ENCODE measurements around the gene ORAI3. TPM values are rescaled to one million over a fixed set of nuclear protein-coding genes. Genes with fewer than 3 reads are reported as not detected.

Gene ORAI3
- total and polyA plus RNA-seq, 2 experiments from 2014 or later = 52.5 to 54.0 TPM

DNA sequence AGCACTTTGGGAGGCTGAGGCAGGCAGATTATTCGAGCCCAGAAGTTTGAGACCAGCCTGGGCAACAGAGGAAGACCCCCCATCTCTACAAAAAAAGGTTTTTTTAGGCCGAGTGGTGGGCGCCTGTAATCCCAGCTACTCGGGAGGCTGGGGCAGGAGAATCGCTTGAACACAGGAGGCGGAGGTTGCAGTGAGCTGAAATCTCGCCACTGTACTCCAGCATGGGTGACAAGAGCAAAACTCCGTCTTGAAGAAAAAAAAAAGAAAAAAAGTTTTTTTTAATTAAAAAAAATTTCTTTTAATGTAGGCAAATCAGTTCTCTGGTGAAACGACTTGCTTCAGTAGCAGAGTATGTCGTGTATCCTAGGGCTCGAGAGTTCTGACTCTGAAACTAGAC is 47.1 kb downstream of the ORAI3 start:
- H3K27me3 ChIP-seq = peaks cover 4% of the 10 kb centered on the region
- H3K4me1 ChIP-seq (ENCODE audit: insufficient read depth) = peaks cover 26% of the 10 kb centered on the region
- WGBS (ENCODE audit: low lambda C conversion rate, missing lambda C conversion rate) = 91% methylated on average over 11 of the region's 11 CpGs
- H2AFZ ChIP-seq = no peak overlapping the region
- no peaks in the 10 kb centered on the region for H3K9me2 ChIP-seq (replicated peaks; ENCODE audit: insufficient read depth)
- H4K20me1 ChIP-seq (ENCODE audit: insufficient read depth, poor library complexity, severe bottlenecking) = no peaks in the 10 kb centered on the region
- H3K4me2 ChIP-seq = peak overlapping the region; percentile 96
- TF ChIP-seq, protein P1, sequence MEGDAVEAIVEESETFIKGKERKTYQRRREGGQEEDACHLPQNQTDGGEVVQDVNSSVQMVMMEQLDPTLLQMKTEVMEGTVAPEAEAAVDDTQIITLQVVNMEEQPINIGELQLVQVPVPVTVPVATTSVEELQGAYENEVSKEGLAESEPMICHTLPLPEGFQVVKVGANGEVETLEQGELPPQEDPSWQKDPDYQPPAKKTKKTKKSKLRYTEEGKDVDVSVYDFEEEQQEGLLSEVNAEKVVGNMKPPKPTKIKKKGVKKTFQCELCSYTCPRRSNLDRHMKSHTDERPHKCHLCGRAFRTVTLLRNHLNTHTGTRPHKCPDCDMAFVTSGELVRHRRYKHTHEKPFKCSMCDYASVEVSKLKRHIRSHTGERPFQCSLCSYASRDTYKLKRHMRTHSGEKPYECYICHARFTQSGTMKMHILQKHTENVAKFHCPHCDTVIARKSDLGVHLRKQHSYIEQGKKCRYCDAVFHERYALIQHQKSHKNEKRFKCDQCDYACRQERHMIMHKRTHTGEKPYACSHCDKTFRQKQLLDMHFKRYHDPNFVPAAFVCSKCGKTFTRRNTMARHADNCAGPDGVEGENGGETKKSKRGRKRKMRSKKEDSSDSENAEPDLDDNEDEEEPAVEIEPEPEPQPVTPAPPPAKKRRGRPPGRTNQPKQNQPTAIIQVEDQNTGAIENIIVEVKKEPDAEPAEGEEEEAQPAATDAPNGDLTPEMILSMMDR (IDR thresholded peaks at IDR 0.05; ENCODE audit: poor library complexity) = no peak
- TF ChIP-seq EZH2phosphoT487 (IDR thresholded peaks at IDR 0.05; ENCODE audit: low read depth, severe bottlenecking, unreplicated experiment) = no peak
- TF ChIP-seq EZH2 (IDR thresholded peaks at IDR 0.05; ENCODE audit: borderline replicate concordance) = no peak
- H3K4me3 ChIP-seq = no peak overlapping the region
- H3K27ac ChIP-seq = peak overlapping the region; percentile 90
- no peaks in the 10 kb centered on the region for H3K36me3 ChIP-seq (replicated peaks; ENCODE audit: insufficient read depth, low read depth)
- H3K79me2 ChIP-seq = no peaks in the 10 kb centered on the region
- DNase-seq (ENCODE audit: low spot score) = no peak
- H3K9me3 ChIP-seq (ENCODE audit: low read depth) = no peaks in the 10 kb centered on the region

DNA sequence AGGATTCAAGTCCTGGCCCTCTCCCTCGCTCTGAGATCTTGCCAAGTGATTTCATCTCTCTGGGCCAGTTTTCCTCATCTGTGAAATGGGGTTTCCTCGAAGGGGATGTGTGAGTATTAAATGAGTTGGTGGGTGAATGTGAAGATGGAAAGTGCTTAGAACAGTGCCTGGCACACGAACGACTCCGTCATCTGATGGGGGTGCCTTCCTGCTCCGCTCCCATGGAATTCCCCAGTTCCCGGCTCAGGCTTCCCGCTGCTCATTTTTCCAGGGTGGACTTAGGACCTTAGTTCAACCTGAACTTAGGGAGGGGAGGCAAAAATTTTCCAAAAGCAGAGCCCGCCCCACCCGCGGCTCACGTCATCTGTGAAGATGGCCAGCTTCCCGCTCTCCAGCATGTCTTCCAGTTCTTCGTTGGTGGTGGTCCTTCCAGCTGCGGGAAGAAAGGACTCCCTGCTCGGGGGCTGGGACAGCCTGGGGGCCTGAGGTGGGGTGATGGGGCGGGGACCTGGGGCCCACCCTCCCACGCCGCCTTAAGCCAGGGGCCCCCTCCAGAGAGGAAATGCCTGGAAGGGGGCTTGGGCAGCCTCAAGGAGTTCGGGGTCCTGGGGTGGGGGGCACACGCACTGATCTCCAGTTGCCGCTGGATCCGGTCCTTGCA is 47.6 kb downstream of the ORAI3 start:
- peak; percentile 64 for DNase-seq (ENCODE audit: low spot score)
- TF ChIP-seq EZH2 (IDR thresholded peaks at IDR 0.05; ENCODE audit: borderline replicate concordance) (no peak), EZH2phosphoT487 (IDR thresholded peaks at IDR 0.05; ENCODE audit: low read depth, severe bottlenecking, unreplicated experiment) (no peak)
- TF ChIP-seq, protein P1 (IDR thresholded peaks at IDR 0.05; ENCODE audit: poor library complexity) = no peak
- H2AFZ ChIP-seq = peak overlapping the region; percentile 20
- H3K36me3 ChIP-seq (replicated peaks; ENCODE audit: insufficient read depth, low read depth) = no peaks in the 10 kb centered on the region
- no peaks in the 10 kb centered on the region for H3K9me3 ChIP-seq (ENCODE audit: low read depth)
- WGBS (ENCODE audit: low lambda C conversion rate, missing lambda C conversion rate) = 35% methylated on average over 18 of the region's 23 CpGs
- peak overlapping the region; percentile 90 for H3K27ac ChIP-seq
- peak overlapping the region; percentile 47 for H3K4me3 ChIP-seq
- H3K4me1 ChIP-seq (ENCODE audit: insufficient read depth) = peaks cover 26% of the 10 kb centered on the region
- H3K4me2 ChIP-seq = peak overlapping the region; percentile 96
- no peaks in the 10 kb centered on the region for H3K79me2 ChIP-seq
- no peaks in the 10 kb centered on the region for H3K9me2 ChIP-seq (replicated peaks; ENCODE audit: insufficient read depth)
- H4K20me1 ChIP-seq (ENCODE audit: insufficient read depth, poor library complexity, severe bottlenecking) = no peaks in the 10 kb centered on the region
- H3K27me3 ChIP-seq = peaks cover 4% of the 10 kb centered on the region

- no peaks in the 10 kb centered on the region for H3K9me2 ChIP-seq (replicated peaks; ENCODE audit: insufficient read depth)
- H4K20me1 ChIP-seq (ENCODE audit: insufficient read depth, poor library complexity, severe bottlenecking) = no peaks in the 10 kb centered on the region
- WGBS (ENCODE audit: low lambda C conversion rate, missing lambda C conversion rate) = 4% methylated on average over 45 of the region's 60 CpGs
- peak overlapping the region; percentile 90 for H2AFZ ChIP-seq
- H3K9me3 ChIP-seq (ENCODE audit: low read depth) = no peaks in the 10 kb centered on the region
- DNase-seq (ENCODE audit: low spot score) = peak; percentile 91
- peak overlapping the region; percentile 90 for H3K27ac ChIP-seq
- no peaks in the 10 kb centered on the region for H3K36me3 ChIP-seq (replicated peaks; ENCODE audit: insufficient read depth, low read depth)
- TF ChIP-seq EZH2phosphoT487 (IDR thresholded peaks at IDR 0.05; ENCODE audit: low read depth, severe bottlenecking, unreplicated experiment) = no peak
- TF ChIP-seq EZH2 (IDR thresholded peaks at IDR 0.05; ENCODE audit: borderline replicate concordance) = no peak
- TF ChIP-seq, protein P1 (IDR thresholded peaks at IDR 0.05; ENCODE audit: poor library complexity) = no peak
- H3K4me1 ChIP-seq (ENCODE audit: insufficient read depth) = peaks cover 26% of the 10 kb centered on the region
- no peaks in the 10 kb centered on the region for H3K79me2 ChIP-seq
- H3K27me3 ChIP-seq = peaks cover 4% of the 10 kb centered on the region
- H3K4me3 ChIP-seq = peak overlapping the region; percentile 47
- H3K4me2 ChIP-seq = peak overlapping the region; percentile 96
These were observed 48.3 kb downstream of the ORAI3 start for GRCh38 chr16:30996985-30997724.
